ENCODE measurements around the gene IL34.

Gene IL34

DNA sequence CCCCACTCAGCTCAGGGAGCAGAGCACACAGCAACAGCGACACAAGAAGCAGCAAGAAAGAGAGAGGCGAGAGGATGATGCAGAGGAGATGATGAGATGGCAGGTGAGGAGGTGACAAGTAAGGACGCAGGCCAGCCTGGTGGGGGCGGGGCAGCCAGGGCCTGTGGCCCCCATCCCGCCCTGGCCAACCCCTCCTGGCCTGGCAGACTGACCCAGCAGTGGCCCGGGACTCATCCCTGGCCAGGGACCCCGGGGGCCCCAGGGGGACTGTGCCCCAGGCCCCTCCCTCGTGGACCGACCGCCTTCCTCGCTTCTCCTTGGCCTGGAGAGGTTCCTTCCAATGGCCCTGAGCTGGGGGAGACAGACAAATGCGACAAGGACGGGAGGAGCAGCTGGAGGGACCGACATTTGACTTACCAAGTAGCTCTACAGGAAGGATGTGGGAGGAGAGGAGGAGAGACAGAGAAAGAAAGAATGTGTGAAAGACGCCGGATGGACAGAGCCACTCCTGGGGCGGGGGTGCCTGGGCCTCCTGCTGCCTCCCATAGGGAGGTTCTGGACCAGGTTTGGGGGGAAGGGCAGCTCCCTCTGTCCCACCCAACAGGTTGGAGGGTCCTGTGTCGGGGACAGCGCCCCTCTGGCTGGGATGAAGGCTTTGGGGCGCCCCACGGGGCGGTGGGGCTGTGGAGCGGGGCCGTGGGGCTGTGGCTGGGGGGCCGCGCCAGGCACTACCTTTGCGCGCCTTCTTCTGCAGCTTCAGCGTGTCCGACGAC is 32.7 kb downstream of the IL34 start:
- DNase-seq = no peak

DNA sequence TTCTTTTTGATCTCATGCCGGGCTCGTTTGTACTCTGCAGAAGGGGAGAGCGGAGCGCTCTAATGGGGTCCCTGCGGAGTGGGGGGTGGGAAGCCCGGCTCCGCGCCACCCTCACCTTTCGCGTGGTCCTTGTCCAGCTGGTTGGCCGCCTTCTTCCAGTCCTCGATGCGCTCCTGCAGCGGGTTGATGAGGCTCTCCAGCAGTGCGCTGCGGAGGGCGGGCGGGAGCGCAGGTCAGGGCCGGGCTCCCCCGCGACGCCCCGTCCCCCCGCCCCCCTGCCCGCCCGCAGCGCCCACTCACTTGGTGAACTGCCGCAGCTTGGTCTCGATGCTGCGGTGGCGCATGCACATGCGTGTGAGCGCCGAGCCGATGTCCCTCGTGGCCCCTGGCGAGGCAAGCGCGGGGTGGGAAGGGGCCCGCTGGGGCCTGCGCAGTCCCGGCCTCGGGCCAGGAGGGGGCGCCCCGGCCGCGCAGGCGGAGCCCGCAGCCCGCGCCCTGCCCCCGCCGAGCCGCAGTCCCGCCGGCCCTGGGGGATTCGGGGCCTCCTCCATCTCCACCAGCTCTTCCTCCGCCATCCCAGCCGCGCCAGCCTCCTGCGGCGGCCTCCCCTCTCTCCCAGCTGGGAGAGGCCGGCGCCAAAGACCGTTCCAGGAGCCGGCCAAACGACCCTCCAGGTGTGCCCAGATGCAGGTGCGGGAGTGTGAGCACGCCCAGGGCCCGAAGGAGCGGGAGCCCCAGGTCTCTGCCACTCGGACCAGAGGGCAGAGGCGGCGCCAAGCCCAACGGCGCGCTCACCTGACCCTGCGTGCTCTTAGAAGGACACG is 33.5 kb downstream of the IL34 start:
- no peak for DNase-seq

DNA sequence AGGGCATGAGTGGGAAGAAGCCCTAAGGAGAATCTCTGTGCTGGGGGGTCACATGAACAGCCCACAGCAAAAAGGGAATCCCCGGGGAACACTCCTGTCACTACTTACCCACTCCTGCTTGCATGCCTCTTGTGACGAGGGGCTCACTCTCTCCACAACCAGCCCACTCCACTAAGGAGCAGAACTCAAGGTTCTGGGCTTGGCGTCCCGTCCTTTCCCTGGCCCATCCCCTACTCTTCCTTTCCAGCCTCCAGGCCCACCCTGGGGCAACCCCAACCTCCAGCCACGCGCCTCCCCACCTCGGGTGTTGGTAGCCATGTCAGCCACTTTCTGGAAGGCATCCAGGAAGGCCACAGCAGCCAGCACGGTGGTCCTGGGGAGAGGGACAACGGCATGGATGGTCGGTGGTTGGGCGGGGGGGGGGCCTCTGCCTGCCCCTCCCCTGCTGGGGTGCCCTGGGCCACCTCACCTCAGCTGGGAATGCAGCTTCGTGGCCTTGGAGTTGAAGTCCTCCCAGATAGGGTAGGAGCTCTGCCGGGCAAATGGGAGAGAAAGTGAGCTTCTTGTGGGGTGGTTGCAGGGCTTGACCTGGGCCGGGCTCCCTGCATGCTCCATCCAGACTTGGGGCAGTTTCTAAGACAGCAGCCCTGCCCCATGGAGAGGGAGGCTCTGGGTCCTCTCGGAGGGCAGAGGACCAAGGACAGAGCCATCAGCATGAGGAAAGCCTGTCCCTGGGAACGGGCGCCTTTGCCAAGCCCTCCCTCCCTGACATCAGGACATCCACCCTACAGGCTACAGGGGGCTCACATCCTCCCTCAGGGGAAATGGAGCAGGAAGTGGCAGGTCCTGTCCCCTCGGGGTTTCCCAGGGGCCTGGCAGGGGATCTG is 34.4 kb downstream of the IL34 start:
- no peak for DNase-seq

DNA sequence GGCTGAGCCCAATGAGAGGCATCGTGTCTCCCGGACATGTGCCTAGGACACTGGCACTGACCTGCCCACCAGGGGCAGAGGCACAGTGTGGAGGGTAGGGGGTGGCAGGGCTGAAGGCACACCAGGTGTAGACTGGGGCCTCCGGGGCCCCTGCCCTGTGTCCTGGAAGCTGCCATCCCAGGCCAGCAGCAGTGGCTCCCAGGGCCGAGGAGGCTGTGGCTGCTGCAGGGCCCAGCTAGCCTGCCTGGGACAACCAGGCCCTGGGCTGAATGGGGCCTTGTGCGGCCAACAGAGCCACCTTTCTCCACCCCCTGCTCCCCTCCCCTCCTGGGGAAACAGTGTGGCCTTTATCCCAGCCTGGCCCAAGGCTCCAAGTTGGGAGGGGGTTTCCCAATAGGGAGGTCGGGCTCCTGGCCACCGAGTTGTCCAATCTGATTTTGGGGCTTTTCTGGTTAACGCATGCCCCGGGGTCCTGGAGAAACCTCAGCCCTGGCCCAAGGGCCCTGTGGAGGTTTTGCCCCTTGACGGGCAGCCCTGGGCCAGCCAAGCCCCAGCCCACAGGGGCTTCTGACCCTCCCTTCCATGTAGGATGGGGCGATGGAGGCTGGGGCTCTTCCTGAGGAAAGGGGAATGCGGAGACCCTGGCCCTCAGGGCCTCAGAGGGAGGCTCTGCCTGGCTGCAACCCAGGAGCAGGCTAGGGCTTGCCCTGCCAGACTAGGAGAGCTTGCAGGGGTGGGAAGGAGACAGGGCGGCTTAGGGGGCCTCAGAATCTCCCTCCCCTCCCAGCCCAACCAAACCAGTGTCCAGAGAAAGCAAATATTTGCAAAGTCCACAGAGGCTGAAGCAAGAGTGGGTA is 35.3 kb downstream of the IL34 start:
- no peak for DNase-seq

DNA sequence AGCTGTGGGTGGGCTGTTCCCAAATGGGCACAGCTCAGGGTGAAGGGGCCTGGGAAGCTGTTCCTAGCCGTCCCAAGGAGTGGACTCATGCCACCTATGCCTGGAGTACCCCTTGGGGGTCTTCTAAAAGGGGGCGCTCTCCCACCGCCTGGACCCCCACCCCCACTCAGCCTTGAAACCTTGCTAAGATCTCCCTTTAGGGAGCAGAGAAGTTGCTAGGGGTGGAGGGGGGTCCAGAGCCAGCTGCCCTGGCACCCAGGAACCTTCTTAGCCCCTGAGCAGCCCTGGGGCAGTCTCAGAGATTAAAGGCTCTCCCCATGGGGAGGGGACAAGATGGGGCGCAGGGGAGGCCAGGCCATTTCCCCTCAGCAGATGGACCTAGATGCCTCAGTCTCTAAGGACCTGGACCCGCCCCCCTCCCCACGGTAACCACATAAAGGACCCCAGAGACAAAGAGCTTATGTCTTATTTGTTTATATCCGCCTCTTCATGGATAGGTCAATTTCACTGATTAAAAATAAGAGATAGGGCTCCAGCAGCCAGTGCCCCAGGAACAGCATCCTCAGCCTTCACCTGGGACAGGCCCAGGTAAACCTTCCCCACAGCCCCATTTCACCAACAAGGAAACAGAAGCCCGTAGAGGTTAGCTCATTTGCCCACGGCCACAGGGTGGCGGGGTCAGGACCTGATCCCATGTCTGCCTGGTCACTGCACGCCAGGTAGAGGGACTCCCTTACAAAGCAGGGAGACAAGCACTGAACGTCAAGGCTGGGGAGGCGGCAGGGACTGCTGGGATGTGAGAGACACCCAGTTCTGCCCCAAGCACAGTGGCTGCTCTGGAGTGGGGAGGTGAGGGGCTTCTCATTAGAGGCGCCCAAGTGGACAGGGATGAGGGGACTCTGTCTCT is 36.1 kb downstream of the IL34 start:
- DNase-seq = no peak

DNA sequence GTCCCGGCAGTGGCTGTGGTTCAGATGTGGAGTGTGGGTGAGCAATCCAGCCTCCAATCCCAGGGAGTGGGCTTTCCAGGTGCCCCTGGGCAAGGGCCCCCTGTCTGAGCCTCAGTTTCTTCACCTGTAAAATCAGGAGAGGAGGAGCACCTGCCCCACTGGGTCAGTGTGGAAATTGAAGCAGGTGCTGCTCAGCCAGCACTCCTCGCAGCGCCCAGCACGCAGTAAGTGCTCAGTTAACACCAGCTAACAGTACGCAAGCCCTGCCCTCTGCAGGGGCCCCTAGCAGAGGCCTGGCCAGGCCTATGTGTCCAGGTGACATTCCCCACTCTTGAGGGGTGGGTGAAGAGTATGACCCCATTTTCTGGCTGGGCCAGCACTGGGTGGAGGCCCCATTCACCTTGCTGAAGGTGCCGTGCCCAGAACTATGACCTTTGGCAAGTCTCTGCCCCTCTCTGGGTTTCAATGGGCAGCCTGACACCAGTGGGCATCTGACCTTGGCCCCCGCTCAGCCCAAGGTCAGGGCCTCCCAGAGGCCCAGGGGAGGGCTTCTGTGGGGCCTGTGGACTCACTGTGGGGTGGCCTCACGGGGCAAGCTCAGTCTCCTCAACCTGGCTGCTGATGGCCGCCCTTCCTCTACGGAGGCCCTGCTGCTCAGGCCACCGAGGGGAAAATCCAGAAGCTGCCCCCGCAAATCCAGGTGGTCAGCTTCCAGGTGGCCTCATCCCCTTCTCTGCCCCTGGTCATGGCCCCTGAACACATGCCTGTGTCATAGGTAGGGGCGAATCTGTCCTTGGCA is 37.0 kb downstream of the IL34 start:
- no peak for DNase-seq

DNA sequence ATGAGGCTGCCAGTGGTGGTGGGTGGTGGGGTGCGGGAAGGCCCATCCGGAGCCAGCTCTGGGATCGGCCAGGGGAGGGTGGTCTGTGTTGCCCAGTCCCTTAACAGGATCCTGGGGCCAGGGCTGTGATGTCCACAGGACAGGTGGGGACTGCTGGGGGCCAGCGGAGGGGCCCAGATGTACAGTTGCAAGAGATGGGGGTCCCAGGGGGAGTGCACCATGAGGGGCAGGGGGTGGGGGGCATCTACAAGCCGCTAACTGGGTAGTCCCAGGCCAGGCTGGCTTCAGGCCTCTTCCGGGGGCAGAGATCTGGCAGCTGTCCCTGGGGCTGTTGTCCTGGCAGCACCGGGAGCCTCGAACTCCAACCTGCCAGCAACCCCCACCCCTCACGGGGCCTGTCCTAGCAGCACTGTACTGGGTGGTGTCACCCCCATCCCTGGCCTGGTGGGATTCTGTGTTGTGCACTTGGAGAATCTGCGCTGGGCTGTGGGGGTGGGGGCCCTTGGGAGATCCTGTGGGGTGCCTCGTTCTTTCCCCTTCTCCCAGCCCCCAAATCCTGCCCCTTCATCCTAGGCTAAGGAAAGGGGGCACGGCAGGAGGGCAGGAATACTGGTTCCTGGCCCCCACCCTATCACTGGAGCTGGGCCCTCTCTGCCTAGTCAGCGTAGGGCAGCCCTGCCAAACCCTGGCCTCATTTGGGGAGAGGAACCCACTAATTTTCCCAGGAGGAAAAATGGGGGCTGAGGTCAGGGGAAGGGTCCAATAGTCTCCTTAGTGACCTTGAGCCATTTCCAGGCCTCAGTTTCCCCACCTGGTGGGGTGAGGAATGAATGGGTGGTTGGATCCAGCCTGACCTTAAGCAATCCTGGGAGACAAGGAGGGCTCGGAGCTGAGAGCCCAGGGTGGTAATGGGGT is 38.0 kb downstream of the IL34 start:
- DNase-seq = no peak

DNA sequence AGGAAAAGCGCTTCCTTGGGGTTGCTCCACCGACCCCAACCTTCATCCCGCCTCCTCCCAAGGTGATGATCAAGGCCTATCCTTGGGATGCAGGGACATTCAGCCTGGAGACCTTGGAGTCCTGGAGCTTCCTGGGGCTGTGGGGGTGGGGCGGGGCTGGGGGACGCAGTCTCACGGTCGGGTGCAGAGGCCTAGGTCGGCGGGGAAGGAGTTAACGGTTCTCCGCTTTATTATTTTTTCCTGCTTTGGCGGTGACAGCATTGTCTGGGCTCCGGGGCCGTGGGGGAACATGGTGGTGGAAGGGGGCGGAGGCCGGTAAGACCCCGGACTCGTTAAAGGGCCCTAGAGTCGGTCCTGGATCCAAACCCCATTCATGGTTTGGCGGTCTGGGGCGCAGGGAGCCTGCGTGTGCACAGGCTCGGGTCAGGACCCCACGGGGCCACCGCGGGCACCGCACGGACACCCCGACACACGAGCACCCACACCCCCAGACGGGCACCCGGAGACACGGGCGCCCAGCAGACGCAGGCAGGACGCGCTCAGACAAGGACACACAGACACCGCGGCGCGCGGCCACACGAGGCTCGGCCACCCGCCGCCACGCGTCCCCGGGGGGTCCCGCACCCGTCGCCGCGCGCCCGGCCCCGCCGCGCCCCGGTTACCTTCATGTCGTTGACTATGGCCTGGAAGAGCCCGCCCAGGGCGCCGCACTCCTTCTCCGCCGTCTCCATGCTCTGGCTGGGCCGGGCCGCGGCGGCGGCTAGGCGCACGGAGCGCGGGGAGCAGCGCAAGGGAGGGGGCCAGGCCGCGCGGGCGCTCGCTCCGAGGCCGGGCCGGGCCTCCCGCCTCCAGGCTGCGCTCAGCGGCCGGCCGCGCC is 38.9 kb downstream of the IL34 start:
- no peak for DNase-seq

DNA sequence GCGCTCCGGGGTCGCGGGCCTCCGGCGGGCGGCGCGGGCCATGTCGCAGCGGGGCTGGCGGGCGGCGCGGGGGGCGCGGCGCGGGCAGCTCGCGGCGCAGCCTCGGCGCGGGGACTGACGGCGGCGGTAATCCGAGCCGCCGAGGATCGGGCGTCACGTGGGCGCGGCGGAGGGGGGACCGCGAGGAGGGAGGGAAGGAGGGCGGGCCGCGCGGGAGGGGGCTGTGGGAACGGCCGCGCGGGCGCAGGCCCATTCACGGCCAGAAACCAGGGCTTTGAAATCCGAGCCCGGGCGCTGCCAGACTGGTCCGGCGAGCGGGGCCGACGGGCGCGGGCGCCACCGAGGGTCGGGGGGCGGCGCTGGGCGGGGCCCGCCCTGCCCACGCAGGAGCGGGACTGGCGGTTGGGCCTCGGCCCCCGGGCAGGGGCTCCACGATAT is 39.6 kb downstream of the IL34 start, which contains the start of gene MTSS2:
TSS of gene MTSS2 (minus strand) at position 116 of the 438 bp plus-strand sequence. CDS start 262 bp downstream, outside the sequence.
- peak; percentile 8 for DNase-seq

DNA sequence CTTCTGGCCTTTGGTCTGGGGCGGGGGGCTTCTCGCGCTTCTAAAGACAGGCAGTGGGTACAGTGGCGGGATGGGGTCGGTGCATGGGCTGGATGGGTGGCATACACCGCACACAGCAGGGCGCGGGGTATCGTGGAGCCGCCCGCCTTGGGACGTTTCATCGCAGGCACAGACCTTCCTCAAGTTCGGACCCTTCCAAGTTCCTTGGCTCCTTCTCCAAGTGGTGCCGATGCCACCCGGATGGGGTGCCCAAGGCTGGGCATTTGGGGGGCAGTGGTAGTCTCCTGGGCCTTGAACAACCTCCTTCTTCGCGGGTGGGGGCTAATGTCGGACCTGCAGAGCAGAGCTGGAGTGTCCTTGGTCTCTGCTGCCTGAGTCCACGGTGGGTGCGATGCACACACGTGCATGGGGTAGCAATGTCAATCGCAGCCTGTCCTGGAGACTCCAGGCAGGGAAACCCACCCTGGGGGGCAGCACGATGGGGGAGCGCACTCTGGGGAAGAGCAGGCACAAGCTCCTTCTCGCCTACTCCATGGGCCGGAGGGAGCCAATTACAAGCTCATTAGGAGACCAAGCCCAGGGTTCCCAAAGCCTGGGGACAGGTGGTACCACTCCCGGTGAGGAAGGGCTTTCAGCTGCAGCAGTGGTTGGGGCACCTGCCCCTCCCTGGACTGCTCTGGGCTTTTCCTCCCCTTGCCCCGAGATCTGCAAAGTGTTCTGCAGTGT is 40.2 kb downstream of the IL34 start:
- DNase-seq = no peak

DNA sequence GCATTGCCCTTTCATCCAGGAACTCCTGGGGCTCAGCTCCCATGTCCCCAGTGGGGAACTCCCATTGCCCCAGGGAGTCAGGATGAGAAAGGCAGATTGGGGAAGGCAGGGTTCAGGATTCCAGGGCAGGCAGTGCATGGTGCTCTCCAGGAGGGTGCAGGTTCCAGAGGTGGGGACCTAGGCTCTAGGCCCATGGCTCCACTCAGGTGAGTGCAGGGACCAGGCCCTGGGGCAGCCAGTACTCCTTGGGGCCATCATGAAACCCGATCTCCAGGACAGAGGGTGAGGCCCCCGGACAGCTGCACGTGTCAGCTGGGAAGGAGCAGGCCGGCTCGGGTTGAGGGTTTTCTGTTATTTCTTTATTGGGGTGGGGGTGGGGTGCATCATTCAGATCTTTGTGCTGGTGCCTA is 40.7 kb downstream of the IL34 start:
- DNase-seq = no peak

DNA sequence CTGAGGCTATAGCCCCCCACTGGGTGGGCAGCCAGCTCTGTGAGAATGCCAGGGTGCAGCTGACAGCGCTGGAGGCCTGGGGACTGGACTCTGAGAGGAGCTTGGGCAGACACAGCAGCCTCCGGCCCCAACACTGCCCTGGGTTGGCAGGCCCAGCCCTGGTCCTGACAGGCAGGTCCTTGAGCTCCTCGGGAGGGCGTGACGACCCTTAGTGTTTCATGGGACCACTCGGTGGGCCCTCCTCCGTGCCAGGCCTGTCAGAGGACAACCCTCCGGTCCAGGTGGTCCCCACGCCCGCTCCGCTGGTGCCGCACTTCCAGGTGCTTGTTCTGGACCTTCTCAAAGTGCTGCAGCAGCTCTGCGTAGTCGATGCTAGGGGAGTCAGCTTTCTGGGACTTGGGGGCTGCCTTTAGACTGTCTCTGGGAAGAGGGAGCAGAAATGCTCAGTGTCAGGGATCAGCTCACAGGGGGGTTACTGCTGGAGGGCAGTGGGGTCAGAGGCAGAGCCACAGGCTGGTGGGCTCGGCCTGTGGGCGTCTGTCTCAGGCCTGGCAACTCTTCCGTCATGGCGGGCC is 41.4 kb downstream of the IL34 start:
- DNase-seq = no peak

DNA sequence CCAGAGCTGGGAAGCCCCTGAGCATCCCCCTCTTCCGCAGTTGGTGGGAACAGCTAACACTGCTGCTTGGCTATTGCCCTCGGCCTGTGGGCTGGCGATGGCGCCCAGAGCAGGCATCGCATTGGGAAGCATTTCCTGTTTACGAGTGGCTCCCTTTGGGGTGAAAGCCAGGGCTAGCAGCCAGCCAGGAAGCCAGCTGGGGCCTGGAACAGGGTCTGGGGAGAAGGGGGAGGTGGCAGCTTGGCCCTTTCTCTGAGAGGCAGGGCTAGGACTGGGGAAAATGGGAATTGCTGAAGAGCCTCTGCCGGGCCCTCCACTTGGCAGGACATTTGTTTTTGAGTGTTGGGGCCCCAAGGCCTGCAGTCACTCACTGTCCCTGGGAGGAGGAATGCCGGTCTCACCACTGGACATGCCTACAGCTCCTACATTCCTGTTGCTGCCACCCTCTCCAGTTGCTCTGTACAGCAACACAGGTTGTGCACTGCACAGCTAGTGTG is 41.9 kb downstream of the IL34 start:
- no peak for DNase-seq

DNA sequence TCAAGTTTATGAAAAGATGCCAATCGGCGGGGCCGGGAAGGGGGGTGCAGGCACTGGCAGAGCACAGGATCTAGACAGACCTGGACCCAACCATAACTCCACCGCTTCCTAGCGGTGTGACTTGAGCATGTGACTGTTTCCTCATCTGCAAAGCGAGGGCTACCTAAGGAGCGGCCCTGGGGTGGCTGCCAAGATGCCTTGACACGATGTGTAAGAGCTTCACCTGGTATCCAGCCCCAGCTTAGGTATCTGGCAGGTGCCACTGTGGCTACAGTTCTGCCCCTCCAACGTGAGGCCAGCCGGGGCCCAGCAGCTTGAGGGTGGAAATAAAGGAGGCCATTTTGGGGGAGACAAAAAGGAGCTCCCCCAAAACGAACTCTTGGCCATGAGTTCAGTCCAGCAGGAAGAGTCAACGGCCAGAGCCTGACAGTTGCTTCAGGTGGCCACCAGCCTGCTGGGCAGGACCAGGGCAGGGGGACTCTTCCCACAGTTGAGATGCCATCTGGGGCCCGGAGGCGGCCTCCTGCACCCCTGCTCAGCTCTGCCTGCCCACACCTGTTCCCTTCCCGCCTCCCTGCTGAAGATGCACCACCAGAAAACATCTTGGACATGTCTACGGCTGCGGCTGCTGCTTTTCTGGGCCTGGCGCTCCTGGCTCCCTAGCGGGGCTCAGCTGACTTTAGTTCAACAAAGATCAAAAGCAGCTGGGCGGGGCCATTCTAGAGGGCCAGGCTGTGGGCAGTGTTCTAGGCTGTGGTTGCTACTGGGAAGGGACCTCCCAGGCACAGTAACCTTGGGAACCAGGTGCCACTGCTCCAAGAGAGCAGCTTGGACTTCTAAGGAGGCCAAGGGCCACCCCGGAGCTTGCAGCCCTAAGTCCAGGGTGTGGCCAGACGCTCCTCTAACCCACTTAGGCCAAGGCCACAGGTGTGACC is 42.9 kb downstream of the IL34 start:
- no peak for DNase-seq
